SK-N-SH (cell line): ENCODE measurements around the gene AP4M1. TPM values are rescaled to one million over a fixed set of nuclear protein-coding genes. Genes with fewer than 3 reads are reported as not detected.

ENCODE experiments used
- CTCF ChIA-PET: fragments of 300-600, 350-600 bp; formaldehyde crosslinking; extraction: SDS; loops from one replicate; lab custom pipeline; 2021; lab: Yijun Ruan, JAX
- POLR2A ChIA-PET: fragments of 350-600 bp; sonication (Branson Sonifier 250); formaldehyde crosslinking; extraction: SDS; loops from one replicate; lab custom pipeline; 2020; ENCODE audit warnings: antibody characterized with exemption, inconsistent platforms; lab: Yijun Ruan, JAX
- DNase-seq: peaks from one replicate; pipeline ENCODE4 v3.0.0; 2012
- H2AFZ ChIP-seq: fragments of 200-600 bp; sonication (generic); 2 replicates; pipeline ENCODE4 v1.8.1; 2016; ENCODE audit warnings: antibody characterized with exemption, mild to moderate bottlenecking, low read depth
- H3F3A ChIP-seq: fragments of 200-600 bp; sonication (generic); replicated peaks from 2 replicates; pipeline ENCODE3; 2016; ENCODE audit warnings: antibody characterized with exemption, mild to moderate bottlenecking; ENCODE audit not compliant: insufficient read depth
- H3K27ac ChIP-seq, 2 experiments: fragments of 200-500 bp in 1 of 2; fragments of 200-600 bp in 1 of 2; sonication (Bioruptor generic) in 1 of 2; sonication (generic), shearing (Covaris generic) in 1 of 2; 2 replicates each; pipeline versions ENCODE4 v1.5.1 to v1.6.1; 2014 to 2016; ENCODE audit warnings: low read depth in 2 of 2, inconsistent platforms in 1 of 2, low read length in 1 of 2, mild to moderate bottlenecking in 1 of 2, mixed read lengths in 1 of 2
- H3K27me3 ChIP-seq: fragments of 200-600 bp; sonication (generic), shearing (Covaris generic); 2 replicates; pipeline ENCODE4 v1.6.1; 2016; ENCODE audit warnings: mixed run types; ENCODE audit not compliant: insufficient read depth
- H3K36me3 ChIP-seq, 2 experiments: fragments of 200-500 bp in 1 of 2; fragments of 200-600 bp in 1 of 2; sonication (Bioruptor generic) in 1 of 2; sonication (generic) in 1 of 2; replicated peaks in 1 of 2; 2 replicates each; pipeline versions ENCODE3 to v1.5.1; 2014 to 2016; ENCODE audit warnings: low read length in 1 of 2, mild to moderate bottlenecking in 1 of 2; ENCODE audit not compliant: insufficient read depth in 2 of 2, control insufficient read depth in 1 of 2
- H3K4me1 ChIP-seq, 2 experiments: fragments of 200-500 bp in 1 of 2; fragments of 200-600 bp in 1 of 2; sonication (Bioruptor generic) in 1 of 2; sonication (generic), shearing (Covaris generic) in 1 of 2; 2 replicates each; pipeline versions ENCODE4 v1.5.1 to v1.6.1; 2014 to 2016; ENCODE audit warnings: low read depth in 1 of 2, low read length in 1 of 2, mixed run types in 1 of 2; ENCODE audit not compliant: insufficient read depth in 2 of 2, control insufficient read depth in 1 of 2
- H3K4me2 ChIP-seq: fragments of 200-600 bp; sonication (generic), shearing (Covaris generic); 2 replicates; pipeline ENCODE4 v1.6.1; 2017; ENCODE audit warnings: mixed run types
- H3K4me3 ChIP-seq, 2 experiments: fragments of 200-500 bp in 1 of 2; fragments of 200-600 bp in 1 of 2; sonication (Bioruptor generic) in 1 of 2; sonication (generic), shearing (Covaris generic) in 1 of 2; 2 replicates each; pipeline versions ENCODE4 v1.5.1 to v1.8.1; 2014 to 2016; ENCODE audit warnings: low read depth in 2 of 2, inconsistent platforms in 1 of 2, low read length in 1 of 2, mild to moderate bottlenecking in 1 of 2, mixed read lengths in 1 of 2, moderate library complexity in 1 of 2
- H3K79me2 ChIP-seq: fragments of 200-600 bp; sonication (generic); 2 replicates; pipeline ENCODE4 v1.8.1; 2017; ENCODE audit warnings: mild to moderate bottlenecking; ENCODE audit not compliant: insufficient read depth
- H3K9ac ChIP-seq: fragments of 200-600 bp; sonication (generic); 2 replicates; pipeline ENCODE4 v1.6.1; 2017; ENCODE audit warnings: mixed run types
- H3K9me2 ChIP-seq: fragments of 200-600 bp; sonication (generic); 2 replicates; pipeline ENCODE4 v1.6.1; 2017; ENCODE audit warnings: mixed run types
- H3K9me3 ChIP-seq: fragments of 200-600 bp; sonication (generic); 2 replicates; pipeline ENCODE4 v1.6.1; 2017; ENCODE audit warnings: mixed run types, mild to moderate bottlenecking, moderate library complexity
- H4K20me1 ChIP-seq: fragments of 200-600 bp; sonication (generic); 2 replicates; pipeline ENCODE4 v1.6.1; 2017; ENCODE audit warnings: mild to moderate bottlenecking, mixed run types; ENCODE audit not compliant: insufficient read depth
- GATA2 ChIP-seq: sonication (generic); formaldehyde crosslinking; IDR thresholded peaks from 2 replicates; pipeline ENCODE4 v1.5.0; 2020; ENCODE audit warnings: mild to moderate bottlenecking, missing genetic modification reagents
- JUND ChIP-seq: IDR thresholded peaks from 2 replicates; pipeline ENCODE4 v1.4.0; 2012
- MEF2A ChIP-seq: IDR thresholded peaks from 2 replicates; pipeline ENCODE4 v1.4.0; 2012; ENCODE audit warnings: low read depth, borderline replicate concordance
- NFIC ChIP-seq: IDR thresholded peaks from 2 replicates; pipeline ENCODE4 v1.4.0; 2012; ENCODE audit warnings: borderline replicate concordance
- NRF1 ChIP-seq: IDR thresholded peaks from 2 replicates; pipeline ENCODE4 v1.6.1; 2012; ENCODE audit warnings: low read depth, mild to moderate bottlenecking, low read length
- PBX3 ChIP-seq: IDR thresholded peaks from 2 replicates; pipeline ENCODE4; 2012
- POLR2AphosphoS5 ChIP-seq: IDR thresholded peaks from 2 replicates; pipeline ENCODE4 v1.6.1; 2012; ENCODE audit warnings: low read depth, low read length
- TAF1 ChIP-seq: IDR thresholded peaks from 2 replicates; pipeline ENCODE4 v1.6.1; 2012; ENCODE audit warnings: low read depth, mild to moderate bottlenecking, low read length, moderate library complexity, borderline replicate concordance
- USF1 ChIP-seq: IDR thresholded peaks from 2 replicates; pipeline ENCODE4 v1.4.0; 2012; ENCODE audit warnings: low read depth, borderline replicate concordance
- WGBS: methylation state at CpG from one replicate; pipeline ENCODE4 v1.1.6; 2017; ENCODE audit warnings: low lambda C conversion rate; 5-methylcytosine and 5-hydroxymethylcytosine counted together
- polyA plus RNA-seq, 3 experiments: library from polyadenylated mRNA; depleted of rRNA; stranded (reverse); fragments of >200 nt; gene quantifications; 2 replicates each; pipeline ENCODE4 v1.2.3, GENCODE V29; 2012

AP4M1 gene
- polyA plus RNA-seq, 1 of the 3 experiments (the other 2 are of a cell fraction): 35.0 TPM

GRCh38 chr7:100153708-100154535, 52.5 kb downstream of the AP4M1 start:
- WGBS: 92% methylated on average over 13 of the region's 16 CpGs
- no peaks in the 10 kb centered on the region for H3K27me3 ChIP-seq
- H3K27ac ChIP-seq: no peak overlapping the region; a peak in 1 of 4 replicates
- H3K4me3 ChIP-seq: no peak overlapping the region
- H2AFZ ChIP-seq: no peak overlapping the region
- peaks cover 15% of the 10 kb centered on the region for H3F3A ChIP-seq
- peaks cover 20% of the 10 kb centered on the region for H4K20me1 ChIP-seq
- H3K9me3 ChIP-seq: no peaks in the 10 kb centered on the region
- H3K4me2 ChIP-seq: no peak overlapping the region
- DNase-seq: peak; percentile 21
- no peak overlapping the region for H3K9ac ChIP-seq
- H3K79me2 ChIP-seq: peaks cover 78% of the 10 kb centered on the region
- H3K4me1 ChIP-seq: peaks cover 18 to 21% of the 10 kb centered on the region in 2 experiments; a peak in 2 of 4 replicates
- TF ChIP-seq PBX3 (0 out of 2 replicates have a peak, but pooled peaks have one; percentile 1), POLR2AphosphoS5 (no peak), JUND (0 out of 2 replicates have a peak, but pooled peaks have one; percentile 13)
- peaks cover 39 to 44% of the 10 kb centered on the region in 2 experiments for H3K36me3 ChIP-seq
- POLR2A ChIA-PET: interaction anchor here (0.9 to 1.5 kb wide), 3 partner anchors 13 to 27 kb away, joined by 3 to 5 read pairs (median 4); partner anchors contain the start of gene MBLAC1
- no peaks in the 10 kb centered on the region for H3K9me2 ChIP-seq
- CTCF ChIA-PET: interaction anchor here (1.7 to 1.9 kb wide), 2 partner anchors 21 to 23 kb away, joined by 7 to 8 read pairs; no protein-coding TSS in a partner anchor

GRCh38 chr7:100154651-100155491, 53.4 kb downstream of the AP4M1 start:
- no peaks in the 10 kb centered on the region for H3K27me3 ChIP-seq
- no peak overlapping the region for H3K4me3 ChIP-seq
- no peak overlapping the region for H2AFZ ChIP-seq
- H3K9me3 ChIP-seq: no peaks in the 10 kb centered on the region
- H3K27ac ChIP-seq: no peak overlapping the region
- peaks cover 70% of the 10 kb centered on the region for H3K79me2 ChIP-seq
- POLR2A ChIA-PET: interaction anchor here (0.9 to 1.6 kb wide), 3 partner anchors 12 to 26 kb away, joined by 4 to 5 read pairs (median 5); partner anchors contain the start of genes GPC2 and STAG3
- CTCF ChIA-PET: interaction anchor here (1.2 to 3.9 kb wide), 2 partner anchors 23 to 62 kb away, joined by 3 to 33 read pairs; no protein-coding TSS in a partner anchor
- peaks cover 39 to 44% of the 10 kb centered on the region in 2 experiments for H3K36me3 ChIP-seq
- DNase-seq: no peak
- peaks cover 14 to 19% of the 10 kb centered on the region in 2 experiments; a peak in 2 of 4 replicates for H3K4me1 ChIP-seq
- H3K9ac ChIP-seq: no peak overlapping the region
- H3K4me2 ChIP-seq: no peak overlapping the region
- H3F3A ChIP-seq: peaks cover 15% of the 10 kb centered on the region
- no peaks in the 10 kb centered on the region for H3K9me2 ChIP-seq
- TF ChIP-seq USF1: no peak
- no peak for TF ChIP-seq NFIC
- no peak for TF ChIP-seq MEF2A
- TF ChIP-seq TAF1: no peak
- TF ChIP-seq NRF1: no peak
- TF ChIP-seq GATA2 (CRISPR knock-in tag): no peak
- peaks cover 20% of the 10 kb centered on the region for H4K20me1 ChIP-seq
- WGBS: 84% methylated on average over 29 of the region's 30 CpGs
